HG03575 (cell line): ENCODE results near the gene SIGLEC11.
"Not testable (repeated sequence)": the region's sequence is repeated elsewhere in the genome, so short reads cannot be mapped to it uniquely, and the experiment has no call there.

Experiments
- ATAC-seq: cut with Tn5 transposase; IDR thresholded peaks from one replicate; pipeline ENCODE4 v1.9.1; 2021; ENCODE audit not compliant: unreplicated experiment, insufficient number of reproducible peaks, low FRiP score; ENCODE audit errors: extremely low read depth

The SIGLEC11 gene

DNA sequence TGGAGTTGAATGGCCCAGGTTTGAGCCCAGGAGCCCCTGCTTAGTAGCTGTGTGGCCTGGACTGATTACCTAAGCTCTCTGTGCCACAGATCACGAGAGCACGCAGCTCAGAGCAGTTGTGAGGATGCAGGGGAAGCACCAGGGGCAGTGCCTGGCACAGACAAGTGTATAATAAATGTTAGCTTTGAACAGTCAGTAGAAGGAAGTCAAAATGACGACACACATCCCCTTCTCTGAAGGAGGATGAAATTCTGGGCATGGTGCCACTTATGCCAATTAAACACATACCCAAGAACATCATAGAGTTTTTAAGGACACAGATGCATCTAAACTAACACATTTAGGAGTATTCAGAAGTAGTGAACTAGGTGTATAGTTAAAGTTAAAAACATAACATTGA is 24.9 kb upstream of the SIGLEC11 start:
- ATAC-seq = no peak

DNA sequence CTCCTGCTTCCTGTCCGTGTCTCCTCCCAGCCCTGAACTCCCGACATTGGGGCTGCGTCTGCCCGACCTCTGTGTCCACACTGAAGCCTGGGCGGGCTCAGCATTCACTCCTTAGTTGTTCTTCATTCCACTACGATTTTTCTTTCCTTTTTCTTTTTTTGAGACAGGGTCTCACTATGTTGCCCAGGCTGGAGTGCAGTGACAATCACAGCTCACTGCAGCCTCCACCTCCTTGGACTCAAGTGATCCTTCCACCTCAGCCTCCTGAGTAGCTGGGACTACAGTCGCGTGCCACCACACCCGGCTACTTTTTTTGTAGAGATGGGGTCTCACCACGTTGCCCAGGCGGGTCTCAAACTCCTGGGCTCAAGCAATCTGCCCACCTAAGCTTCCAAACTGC is 23.5 kb upstream of the SIGLEC11 start:
- no peak for ATAC-seq

DNA sequence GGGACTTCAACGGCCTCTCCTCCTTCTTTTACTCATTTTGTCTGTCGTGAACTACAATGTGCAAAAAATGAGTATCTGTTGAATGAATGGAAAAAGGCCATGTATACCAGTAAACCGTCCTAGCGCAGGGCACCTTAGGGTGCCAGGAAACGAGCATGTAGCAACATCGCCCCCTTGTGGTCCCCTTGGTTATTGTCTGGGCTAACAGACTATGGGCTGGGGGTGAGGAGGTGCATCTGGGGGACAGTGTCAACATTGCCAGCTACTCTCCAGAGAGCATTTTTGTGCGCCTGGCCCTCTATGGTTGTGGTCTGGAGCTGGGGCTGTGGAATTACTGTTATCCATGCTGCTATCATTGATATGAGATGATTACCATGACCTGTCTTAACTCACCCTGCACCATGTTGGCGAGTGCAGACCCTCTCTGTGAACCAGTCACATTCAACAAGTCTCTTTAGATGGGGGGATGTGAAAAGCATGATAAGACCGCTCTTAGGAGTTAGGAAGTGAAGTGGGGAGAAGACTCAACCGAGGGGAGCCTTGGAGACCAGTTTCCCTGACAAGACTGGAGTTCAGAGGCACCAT is 22.8 kb upstream of the SIGLEC11 start:
- no peak for ATAC-seq

DNA sequence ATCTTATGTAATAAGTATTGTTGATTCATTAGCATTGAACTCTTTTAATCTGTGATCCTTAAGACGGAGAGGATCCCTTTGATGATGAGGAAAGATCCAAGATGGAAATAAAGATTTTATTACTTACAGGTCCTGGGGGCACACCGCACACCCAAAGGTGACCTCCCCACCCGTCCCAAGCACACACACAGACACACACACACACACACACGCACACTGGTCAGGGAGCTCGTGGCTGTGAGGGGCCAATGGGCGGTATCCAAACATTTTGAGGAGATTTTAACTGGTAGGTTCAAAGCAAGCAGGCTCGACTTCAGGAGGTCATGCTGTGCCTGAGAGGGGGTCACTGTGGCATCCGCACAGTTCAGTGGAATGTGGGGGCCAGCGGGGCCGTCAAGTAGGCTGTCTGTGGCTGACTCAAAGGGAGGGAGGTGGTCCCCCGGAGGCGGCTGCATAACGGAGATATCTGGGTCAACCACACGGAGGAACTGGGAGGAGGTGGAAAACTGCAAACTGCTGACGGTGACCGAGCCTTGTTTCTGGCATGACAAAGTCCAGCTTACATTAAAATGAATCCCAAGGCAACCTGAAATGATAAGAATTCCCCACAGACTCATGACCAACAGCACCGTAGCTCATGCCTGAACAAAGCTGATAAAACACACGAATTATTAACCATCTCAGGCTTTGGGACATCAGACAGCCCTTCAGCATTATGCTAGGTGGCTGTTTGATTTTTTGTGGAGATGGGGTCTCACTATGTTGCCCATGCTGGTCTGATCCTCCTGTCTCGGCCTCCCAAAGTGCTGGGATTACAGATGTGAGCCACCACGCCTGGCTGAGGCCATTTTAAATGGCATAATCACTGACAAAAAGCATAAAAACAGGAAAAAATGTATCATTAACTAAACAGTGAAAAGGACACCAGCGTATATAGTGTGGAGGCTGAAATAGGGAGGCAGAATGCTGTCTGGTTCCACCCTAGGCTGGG is 20.9 kb upstream of the SIGLEC11 start:
- ATAC-seq = no peak

DNA sequence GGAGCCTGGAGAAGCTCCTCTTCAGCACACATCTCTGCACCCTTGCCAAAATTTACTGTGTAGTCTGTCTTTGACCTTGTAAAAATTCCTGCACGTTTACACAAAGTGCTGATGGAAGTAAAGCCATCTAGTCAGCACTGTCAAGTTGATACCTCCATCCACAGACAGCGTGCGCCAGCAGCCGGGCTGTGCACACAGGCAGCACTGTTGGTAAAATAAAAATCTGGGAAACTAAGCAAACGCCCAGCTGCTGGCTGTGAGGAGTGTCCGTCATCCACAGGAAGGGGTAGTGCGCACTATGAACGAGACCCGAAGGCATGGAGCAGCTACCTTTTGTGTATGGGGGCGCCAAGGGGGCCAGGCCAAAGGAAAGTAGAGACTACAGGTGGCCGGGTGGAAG is 17.4 kb upstream of the SIGLEC11 start:
- no peak for ATAC-seq

DNA sequence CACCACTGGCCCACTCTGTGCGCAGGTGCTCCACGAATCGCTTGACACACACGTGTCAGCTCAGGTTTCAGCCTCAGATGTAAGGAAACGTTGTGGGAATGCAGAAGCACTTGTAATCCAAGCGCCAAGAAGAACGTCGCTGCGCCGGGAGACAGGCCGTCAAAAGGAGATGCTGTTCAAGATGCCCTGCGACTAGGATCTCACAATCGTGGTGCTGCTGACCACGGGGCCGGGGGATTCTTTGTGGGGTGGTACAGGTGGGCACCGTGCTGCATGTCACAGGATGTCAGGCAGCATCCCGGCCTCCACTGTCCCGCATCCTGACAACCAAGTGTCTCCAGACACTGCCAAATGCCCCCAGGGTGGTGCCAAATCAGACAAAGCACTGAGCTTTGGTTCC is 16.9 kb upstream of the SIGLEC11 start:
- no peak for ATAC-seq

DNA sequence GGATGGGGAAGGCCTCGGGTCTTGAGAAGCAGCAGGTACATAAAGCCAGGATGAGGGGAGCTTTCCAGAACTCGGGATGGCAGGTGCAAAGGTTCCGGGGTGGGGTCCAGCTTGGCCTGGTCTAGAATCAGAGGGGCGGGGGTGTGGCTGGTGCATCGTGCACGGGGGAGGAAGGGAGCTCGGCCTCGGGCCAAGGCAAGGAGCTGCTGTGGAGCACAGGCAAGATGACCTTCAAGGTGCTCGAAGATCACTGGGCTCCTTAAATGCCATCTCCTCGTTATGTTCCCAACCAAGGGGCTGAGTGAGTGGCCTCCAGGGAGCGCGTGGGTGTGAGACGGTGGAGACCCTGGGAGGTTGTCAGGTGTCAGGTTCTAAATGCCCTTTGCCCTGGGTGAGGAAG is 16.1 kb upstream of the SIGLEC11 start:
- no peak for ATAC-seq

DNA sequence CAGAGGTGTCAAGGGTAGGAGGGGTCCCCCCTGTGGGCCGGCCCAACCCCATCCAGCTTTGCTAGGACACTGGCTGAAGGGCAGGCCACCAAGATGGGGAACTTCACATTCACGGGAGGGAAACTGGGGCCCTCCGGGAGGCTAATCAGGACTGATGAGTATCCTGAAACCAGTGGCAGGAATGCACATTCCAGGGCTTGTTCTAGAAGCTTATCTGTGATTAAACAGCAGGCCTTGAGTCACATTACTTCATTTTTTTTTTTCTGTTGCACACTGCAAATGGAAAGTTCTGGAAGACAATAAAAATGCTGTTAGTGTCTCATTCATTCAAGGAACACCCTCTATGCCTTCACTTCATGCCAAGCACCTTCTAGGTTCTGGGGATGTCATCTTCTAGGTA is 15.5 kb upstream of the SIGLEC11 start:
- ATAC-seq = no peak

DNA sequence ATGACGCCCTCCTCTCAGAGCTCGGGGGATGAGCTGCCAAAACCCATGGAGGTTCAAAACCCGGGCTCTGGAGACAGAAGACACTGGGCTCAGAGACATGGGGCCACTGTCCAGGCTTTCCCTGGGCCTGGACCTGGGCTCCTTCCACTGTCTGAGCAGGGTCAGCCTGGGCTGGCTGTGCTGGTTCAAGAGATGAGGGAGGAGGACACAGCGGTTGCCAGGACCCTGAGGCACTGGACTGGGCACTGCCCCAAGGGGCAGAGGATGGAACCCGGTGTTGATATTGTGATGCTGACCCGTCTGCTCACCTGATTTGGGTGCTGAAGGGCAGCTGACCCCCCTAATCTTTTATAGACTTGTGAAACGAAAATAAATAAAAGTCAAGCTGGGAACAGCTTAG is 14.1 kb upstream of the SIGLEC11 start:
- ATAC-seq = no peak

DNA sequence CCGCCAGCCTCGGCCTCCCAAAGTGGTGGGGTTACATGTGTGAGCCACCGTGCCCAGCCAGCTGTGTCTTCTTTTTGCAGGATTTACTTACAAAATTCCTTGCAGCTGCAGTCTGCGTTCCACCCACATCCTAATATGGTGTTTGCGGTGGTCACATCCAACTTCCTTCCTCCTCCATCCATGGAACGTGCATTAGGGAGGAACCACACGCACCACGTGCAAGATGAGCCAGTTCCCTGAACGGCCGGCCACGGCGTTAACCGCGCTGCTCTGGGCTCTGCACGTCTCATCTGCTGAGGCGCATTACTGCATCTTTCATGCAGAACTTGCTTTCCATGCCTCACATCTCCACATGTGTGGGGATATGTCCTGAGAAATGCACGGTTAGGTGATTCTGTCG is 13.0 kb upstream of the SIGLEC11 start:
- ATAC-seq = no peak

DNA sequence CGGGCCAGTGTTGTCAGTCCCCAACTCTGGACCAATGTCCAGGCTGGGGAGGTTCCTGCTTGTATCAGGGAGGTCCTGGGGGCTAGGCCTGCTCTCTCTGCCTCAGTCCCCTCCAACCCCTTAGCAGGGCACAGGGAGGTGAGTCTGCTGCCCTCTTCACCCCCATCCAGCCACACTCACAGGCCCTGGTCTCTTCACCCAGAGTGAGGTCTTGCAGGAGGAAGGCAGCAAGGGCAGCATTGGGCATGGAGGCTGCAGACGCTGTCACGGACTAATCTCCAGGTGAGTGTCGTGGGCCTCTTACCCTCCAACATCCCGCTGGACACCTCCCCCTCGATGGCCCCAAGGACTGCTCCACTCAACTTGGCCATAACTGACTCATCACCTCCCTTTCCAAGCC is 11.9 kb upstream of the SIGLEC11 start:
- no peak for ATAC-seq

DNA sequence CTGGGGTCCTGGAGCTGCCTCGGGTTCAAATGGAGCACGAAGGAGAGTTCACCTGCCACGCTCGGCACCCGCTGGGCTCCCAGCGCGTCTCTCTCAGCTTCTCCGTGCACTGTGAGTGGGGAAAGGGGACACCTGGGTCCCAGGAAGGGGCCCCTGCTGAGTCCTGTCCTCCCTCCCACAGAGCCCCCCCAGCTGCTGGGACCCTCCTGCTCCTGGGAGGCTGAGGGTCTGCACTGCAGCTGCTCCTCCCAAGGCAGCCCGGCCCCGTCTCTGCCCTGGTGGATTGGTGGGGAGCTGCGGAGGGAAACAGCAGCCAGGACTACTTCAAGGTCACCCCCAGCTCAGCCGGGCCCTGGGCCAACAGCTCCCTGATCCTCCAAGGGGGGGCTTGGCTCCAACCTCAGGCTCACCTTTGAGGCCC is 11.0 kb upstream of the SIGLEC11 start:
- no peak for ATAC-seq

DNA sequence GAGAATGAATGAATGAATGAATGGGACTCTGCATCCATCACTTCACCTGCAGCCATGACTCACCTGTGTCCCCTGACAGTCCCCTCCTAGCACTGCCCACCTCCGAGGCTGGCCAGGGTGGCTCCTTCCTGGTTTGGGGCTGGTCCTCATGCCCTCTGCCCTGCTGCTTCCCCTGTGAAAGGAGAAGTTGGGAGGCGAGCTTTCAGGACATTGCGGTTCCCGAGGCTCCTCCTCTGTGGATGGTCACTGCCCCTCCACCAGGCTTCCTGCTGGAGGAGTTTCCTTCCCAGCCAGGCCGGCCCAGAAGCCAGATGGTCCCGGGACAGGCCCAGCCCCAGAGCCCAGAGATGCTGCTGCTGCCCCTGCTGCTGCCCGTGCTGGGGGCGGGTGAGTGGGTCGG is 8.4 kb upstream of the SIGLEC11 start:
- not testable (repeated sequence) for ATAC-seq

DNA sequence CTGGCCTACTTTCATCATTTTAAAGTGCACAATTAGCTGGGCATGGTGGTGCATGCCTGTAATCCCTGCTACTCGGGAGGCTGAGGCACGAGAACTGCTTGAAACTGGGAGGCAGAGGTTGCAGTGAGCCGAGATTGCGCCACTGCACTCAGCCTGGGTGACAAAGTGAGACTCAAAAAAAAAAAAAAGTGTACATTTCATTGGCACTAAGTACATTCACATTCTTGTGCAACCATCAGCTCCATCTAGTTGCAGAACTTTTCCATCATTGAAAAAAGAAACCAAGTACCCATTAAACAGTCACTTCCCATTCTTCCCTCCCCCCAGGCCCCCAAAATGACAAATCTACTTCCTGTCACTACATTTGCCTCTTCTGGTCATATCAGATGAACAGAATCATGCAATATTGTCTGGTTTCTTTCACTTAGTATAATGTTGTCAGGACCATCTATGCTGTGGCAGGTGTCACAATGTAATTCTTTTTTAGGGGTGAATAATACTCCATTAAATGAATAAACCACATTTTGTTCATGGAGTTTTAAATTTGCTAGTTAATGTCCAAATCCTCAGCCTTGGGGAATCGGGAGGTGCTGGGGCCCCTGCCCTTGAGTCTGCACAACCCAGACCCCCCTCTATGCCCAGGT is 7.4 kb upstream of the SIGLEC11 start:
- ATAC-seq = no peak

DNA sequence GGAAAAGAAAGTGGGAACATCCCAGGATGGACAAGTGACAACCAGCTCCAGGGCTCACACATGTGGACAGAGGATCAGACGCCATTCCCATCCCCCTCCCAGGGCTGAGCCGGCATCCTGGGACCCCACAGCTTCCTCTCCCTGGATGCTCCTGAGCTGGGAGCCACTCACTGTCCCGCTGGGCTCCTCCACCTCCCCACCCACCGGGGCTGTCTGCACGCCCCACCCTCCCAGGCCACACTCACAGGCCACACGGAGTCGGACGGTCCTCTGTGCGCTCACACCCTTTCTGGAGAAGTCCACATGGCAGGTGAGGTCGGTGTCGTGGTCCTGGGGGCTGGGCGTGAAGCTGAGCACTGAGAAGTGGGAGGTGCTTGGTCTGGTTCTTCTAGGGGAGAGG is 1.1 kb downstream of the SIGLEC11 start:
- ATAC-seq = not testable (repeated sequence)

DNA sequence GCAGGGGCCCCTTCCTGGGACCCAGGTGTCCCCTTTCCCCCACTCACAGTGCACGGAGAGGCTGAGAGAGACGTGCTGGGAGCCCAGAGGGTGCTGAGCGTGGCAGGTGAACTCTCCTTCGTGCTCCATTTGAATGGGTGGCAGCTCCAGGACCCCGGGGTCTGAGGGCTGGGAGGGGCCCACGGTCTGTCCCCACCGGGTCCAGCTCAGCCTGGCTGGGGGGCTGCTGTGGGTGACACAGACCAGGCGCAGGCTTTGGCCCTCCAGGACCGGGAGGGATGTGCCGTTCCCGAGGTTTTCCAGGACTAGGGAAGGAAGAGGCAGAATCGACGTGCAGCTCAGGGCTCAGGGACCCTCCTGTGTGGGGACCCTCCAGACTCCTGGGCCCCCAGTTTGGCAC is 2.4 kb downstream of the SIGLEC11 start:
- ATAC-seq = not testable (repeated sequence)

DNA sequence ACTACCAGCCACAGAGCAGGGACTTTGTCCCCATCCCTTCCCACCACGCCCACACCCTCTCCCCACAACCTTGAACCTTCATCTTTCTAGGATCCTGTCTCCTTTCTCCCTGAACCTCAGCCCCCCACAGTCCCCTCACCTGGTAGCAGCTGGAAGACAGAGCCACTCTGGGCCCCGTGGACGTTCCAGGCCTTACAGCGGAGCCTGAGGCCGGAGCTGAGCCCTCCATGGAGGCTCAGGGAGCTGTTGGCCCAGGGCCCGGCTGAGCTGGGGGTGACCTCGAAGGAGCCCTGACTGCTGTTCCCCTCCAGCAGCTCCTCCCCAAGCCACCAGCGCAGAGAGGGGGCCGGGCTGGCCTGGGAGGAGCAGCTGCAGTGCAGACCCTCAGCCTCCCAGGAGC is 2.8 kb downstream of the SIGLEC11 start:
- not testable (repeated sequence) for ATAC-seq

DNA sequence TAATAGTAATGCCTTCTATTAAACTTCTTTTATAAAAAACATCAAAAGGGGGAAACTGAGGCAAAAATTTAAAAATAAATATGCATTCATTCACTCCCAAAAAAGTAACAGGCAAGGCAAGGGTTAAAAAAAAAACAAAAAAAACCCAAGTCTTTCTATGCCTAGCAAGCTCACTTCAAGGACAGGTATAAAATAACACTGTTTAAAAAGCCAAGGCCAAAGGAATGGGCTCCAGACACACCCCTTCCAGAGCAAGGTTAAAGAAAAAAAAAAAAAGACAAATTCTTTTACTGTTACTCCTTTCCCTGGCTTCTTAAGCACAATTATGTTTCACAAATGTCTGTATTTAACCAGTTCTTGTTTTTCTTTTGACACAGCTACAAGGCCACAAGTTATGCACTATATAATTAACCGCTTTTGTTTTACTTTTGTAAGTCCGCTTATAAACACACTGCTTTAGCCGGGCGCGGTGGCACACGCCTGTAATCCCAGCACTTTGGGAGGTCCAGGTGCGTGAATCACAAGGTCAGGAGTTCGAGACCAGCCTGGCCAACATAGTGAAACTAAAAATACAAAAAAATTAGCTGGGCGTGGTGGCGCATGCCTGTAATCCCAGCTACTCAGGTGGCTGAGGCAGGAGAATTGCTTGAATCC is 3.6 kb downstream of the SIGLEC11 start:
- no peak for ATAC-seq

DNA sequence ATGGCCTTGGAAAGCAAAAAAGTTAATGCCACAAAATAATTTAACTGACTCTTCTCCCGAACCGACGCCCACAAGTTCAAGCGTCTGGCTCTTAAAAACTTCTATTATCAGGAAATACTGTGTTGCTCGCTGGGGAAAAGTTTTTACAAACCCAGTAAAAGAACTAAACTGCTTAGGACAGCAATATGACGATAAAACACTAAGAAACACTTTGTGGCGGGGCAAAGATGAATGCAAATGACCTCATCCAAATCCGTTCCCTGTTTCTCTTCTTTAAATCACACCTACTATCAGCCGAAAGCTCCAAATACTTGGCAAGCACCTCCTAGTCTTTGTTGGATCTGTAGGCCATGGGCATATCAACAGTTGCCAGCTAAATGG is 4.9 kb downstream of the SIGLEC11 start:
- no peak for ATAC-seq

DNA sequence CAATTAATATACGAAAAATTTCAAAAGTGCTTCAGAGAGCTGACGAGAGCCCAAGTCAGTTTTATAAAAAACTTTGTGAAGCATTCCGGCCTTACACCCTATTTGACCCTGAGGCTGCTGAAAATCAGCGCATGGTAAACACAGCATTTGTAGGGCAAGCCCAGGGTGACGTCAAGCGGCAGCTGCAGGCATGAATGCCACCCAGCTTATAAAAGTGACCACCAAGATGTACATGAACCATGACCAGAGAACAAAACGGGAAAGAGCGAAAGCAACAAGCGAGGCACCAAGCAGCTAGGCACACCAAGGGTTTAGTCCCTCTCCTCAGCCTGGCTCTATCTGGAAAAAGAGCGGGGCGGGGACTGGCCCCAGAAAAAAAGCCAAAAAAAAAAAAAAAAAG is 6.0 kb downstream of the SIGLEC11 start:
- ATAC-seq = no peak
